CD1c-positive myeloid dendritic cell (primary cell): ENCODE results near the gene CISTR.
"Not testable (repeated sequence)": the region's sequence is repeated elsewhere in the genome, so short reads cannot be mapped to it uniquely, and the experiment has no call there.

ENCODE experiments used
- DNase-seq: peaks from one replicate; pipeline ENCODE4 v3.0.0-alpha.2; 2016; ENCODE audit errors: extremely low spot score

The CISTR gene

DNA sequence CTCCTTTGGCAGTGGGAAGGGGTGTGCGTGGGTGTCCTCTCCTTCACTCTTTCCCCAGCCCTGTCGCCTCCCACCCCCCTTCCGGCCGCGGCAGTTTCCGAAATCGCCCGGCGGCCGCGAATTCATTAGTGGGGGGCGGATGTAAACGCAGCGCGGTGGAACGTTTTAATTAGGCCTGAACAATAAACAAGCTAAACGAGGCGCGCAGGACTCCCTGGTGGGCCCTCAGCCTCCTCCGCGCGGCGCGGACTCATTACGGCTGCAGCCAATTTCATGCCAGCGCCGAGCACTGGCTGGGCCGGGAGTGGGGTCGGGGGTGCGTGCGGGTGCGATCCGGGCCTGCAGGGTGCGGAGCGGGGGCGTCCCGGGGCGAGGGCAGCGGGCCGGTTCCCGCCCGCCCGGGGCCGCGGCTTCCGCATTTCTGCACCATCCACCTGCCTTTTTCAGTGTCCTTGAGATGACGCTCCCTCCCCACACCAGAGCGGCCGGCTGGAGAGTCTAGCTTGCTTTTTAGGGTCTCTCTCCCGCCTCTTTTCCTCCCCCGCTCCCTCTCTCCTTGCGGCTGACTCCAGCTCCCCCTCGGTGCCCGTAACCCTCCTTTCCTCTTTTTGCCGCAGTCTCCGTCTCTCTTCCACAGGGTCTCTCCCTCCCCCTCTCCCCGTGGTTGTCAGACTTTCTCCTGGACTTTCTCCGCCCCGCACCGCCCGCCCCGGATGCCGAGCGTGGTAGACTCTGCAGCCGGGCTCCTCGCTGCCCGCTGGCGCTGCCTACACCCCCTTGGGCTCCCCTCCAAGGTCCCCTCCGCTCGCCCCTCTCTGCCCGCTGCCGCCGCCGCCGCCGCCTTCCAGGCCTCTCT lies at the start of gene CISTR:
TSS of gene CISTR (minus strand) at position 644 of the 856 bp plus-strand sequence.
- peak; percentile 53 for DNase-seq

DNA sequence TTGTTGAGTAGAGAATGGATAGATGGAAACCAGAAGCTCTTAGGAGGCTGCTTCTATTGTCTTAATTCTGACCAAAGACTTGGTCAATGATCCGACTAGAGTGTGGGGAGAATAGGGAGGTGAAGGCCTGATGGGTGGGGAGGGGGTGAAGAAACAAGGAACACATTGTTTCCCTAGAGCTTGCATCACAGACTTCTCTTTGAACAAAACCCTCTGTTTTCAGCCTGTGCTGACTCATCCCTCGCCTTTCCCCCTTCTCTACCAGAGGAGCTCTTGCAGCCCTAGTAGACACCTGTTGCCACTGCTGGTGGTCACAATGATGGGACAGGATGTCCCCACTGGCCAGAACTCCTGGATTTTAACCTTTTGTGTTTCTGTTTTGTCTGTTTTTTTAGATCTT lies 46.8 kb upstream of the CISTR start:
- no peak for DNase-seq

DNA sequence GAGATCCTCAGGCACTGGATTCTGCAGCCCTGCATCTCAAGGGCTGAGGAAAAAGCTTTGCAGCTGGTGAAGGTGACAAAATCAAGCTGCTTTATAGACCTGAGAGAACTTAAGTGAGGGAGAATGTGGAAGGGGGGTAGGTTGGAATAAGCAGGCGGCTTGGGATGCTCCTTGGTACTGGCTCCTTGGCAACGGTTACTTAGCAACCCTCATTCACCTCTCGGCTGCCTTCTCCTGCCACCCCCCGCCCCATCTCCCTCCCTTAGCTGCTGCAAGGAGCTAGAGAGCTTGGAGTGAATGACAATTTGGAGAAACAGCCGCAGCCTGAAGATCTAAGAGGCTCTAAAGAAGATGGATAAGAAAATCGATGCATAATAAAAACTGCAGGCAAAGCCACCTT lies 44.1 kb upstream of the CISTR start:
- DNase-seq = no peak

DNA sequence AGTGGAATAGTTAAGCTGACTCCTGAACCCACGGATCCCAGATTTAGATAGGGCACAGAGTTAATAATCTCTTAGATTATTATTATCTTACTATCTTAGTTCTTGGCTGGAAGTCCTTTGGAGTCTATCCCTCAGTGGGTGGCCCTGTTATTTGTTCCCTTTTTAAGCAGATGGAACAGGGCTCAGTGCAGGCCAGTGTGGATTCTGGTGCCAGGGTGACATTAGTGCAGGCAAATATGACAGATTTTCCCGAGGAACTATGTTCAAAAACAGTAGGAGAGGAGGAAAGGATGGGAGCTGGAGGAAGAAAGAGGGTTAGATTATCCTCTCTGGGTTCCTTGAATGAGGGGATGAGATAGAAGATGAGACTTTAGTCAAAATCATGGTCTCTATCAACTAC lies 41.4 kb upstream of the CISTR start:
- no peak for DNase-seq

DNA sequence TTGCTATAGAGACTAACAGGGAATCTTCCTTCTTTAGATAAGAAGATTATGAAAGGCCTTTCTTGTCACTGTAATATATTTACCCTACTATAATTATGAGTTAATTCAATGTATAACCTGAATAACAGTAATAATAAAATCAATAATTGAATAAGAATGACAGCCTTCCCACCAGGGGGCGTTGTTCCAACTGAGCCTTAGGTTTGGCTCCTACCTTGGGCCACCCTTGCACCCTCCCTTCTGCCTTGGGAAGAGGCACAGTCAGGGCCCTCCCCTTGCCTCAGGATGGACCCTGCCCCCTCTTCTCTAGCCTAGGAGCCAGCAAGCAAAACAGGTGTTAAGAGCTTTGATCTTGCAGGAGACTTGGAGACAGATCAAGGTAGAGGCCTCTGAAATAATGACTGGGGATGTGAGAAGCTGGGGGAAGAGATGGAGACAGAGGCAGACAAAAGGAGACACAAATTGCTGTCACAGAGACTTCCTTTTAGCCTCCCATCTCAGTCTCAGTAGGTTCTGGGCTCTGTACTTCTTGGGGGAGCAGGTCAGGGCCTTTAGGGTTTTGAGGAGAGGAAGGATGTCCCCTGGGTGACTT lies 40.1 kb upstream of the CISTR start:
- peak; percentile 37 for DNase-seq

DNA sequence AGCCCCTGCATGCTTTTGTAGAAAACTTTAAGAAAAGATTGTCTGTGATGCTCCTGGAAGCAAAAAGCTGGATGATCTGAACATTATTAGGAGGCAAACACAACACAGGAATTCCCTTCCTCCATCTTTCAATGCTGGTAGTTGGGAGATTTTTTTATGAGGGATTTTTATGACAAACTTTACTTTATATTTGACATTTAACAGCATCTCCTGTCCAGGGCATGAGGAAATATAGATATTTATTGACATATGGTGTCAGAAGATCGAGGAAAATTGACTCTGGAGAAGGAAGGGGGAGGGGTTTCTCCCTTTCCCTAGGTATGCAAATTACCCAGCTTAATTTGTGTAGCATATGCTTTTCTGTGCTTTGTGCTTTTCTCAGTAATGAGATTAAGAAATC lies 37.8 kb upstream of the CISTR start:
- DNase-seq = no peak

DNA sequence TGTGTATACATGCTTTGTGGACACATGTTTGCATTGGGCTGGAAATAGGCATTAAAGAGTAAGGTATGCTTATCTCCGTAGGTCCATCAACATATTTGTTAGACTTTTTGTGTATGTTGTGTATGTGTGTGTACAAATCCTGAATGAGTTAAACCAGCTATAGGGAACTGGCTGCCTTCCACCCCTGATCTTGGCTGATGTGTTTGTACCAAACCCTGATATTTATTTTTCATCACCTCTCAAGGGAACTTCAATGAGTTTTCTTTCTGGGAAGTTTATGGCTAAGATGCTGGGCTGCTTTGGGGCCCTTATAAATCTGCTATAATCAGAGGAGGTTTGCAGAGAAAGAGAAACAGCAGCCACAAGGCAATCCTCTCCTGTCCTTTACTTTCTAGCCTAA lies 37.1 kb upstream of the CISTR start:
- no peak for DNase-seq

DNA sequence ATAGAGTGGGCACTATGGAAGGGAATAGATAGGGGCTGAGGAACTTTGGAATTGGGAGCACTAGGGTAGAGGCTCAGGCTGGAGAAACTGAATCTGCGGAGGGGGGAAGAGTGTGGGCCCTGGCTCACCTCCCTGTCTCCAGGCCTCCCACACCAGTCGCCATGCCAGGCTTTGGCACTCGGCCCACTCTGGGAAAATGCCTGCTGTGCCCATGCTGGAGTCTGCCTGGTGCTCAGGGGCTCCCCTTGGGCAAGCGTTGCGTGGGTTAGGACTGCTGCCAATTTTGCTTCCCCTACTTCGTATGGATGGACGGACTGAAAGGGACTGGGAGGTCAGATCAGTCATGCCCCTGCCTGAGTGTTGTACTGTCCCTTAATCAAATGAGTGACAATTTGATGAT lies 34.6 kb upstream of the CISTR start:
- no peak for DNase-seq

DNA sequence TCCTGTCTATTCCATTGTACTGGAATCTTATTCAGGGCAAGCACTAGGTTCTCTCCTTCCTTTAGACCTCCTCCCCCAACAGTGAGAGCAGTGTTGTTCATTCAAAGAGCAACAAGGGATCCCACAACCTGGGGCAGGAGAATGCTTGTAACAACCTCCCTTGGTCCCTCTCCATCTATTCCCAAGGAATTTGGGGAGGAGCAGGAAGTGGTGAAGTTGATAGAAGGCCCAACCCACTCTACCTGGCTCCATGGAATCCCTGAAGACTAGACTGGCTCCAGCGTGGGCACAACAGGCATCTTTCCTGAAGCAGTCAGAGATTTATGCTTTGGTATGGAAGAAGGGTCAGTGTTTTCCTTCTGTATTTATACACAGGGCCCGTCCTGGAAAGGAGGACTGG lies 33.4 kb upstream of the CISTR start:
- no peak for DNase-seq

DNA sequence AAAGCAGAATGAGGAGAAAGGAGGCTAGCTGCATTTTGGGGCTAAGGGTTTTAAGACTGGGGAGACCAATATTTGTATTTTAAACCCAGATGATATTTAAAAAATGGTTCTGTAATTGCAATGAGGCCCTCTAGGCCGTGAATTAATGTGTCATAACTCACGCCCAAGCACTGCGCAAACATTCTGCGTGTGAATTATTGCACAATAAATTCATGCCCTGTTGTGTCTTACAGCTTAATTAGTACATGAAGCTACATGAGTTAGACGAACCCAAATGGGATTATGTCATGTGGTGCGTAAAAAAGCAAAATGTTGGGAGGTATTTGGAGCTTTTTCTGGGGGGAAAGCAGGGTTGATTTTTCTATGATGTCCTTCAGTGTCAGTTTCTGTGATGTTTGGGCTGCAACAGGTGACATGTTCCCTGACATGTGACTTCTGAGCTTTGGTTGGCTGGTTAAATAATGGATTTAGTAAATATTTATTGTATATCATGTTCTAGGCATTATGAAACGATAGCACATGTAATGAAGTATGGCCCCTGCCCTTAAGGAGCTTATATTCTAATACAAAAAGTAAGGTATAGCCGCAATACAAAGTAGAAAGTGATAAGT lies 30.4 kb upstream of the CISTR start:
- no peak for DNase-seq

DNA sequence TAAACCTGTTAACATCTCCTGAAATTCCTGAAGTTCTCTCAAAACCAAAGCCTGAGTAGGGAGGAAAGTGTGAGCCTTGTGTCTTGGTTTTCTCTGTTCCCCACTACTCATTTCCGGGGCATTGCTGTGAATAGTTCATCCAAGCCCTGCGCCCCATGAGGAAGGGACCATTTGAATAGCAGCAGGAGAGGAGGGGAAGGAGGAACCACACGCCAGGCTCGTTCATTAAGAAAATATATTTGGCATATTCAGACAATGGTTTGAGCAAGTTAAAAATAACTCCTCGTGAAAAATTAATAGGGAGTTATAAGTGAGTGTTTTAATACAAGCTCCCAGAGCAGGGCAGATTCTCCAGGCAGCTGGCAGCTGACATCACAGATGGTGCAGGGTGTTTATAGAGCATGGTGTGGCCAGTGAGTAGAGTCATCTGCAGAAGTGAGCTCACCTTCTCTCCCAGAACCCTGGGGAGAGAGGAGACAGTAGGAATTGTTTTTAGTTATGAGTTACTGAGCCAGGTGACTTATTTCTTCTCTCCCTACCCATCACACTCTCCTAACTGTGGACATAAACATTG lies 29.5 kb upstream of the CISTR start:
- no peak for DNase-seq

DNA sequence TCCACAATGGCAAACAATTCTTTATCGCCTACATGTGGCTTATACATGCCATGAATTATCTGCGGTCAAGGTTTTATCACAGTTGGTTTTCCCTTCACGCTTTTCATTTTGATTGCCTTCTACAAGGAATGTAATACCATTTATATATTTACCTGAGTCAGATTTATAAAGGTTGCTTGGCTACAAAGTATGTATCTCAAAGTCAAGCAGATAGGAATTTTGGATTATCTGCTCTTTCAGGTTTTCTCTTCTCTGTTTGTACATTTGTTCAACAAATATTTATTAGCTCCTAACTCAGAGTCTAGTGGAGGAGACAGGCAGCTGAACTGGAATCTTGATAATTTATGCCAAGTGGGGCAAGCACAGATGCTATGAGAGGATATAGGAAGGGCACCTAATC lies 28.5 kb upstream of the CISTR start:
- no peak for DNase-seq

DNA sequence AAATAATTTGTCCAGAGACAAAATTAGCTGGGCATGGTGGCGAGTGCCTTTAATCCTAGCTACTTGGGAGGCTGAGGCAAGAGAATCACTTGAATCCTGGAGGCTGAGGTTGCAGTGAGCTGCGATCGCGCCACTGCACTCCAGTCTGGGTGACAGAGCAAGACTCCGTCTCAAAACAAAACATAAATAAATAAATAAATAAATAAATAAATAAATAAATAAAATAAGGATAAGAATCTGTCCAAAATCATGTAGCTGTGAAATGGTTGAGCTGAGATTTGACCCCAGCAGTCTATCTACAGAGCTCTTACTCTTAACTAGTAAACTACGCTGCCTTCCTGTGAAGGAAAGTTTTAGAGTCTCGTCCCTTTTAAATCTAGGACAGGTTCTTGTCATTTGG lies 27.9 kb upstream of the CISTR start:
- not testable (repeated sequence) for DNase-seq

DNA sequence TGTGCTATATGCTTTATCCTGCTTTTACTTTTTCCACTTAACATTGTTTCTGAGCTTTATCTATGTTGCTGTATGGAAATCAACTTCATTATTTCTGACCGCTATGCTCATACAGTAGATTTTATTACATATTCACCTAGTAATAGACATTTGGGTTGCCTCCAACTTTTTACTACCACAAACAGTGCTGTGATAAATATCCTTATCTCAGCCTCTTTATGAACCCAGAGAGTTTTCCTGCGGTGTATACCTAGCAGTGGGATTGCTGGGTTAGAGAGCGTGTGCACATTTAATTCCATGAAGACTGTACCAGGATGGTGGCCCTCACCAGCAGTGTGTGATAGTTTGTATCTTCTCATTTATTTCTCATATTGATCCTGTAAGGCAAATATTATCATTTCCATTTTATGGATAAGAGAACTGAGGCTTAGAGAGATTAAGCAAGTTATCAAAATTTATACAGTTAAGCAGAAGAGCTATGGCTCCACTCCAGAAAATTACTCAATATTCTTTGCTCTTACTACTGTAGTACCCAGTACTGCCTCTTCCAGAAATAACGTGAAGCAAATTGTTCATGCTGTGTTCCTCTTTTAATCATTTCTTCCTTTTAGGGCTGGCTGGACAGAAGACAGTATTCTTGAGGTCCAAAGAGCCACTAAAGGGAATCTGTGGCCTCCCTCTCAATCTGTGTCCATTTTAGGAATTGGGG lies 26.3 kb upstream of the CISTR start:
- DNase-seq = no peak

DNA sequence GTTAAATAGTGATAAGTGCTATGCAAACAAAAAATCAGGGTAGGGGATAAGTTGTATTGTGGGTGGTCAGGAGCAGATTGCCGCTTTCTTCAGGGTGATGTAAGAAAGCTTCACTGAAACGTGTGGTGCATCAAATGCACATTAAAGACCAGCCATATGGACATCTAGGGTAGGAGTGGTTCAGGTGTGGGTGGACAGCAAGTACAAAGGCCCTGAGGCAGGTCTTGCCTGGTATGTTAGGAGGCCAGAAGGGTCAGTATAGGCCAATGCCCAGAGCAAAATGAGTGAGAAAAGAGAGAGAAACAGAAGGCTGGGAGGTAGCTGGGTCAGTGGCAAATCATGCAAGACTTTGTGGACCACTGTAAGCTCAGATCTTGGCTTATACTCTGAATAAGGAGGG lies 25.6 kb upstream of the CISTR start:
- DNase-seq = no peak

DNA sequence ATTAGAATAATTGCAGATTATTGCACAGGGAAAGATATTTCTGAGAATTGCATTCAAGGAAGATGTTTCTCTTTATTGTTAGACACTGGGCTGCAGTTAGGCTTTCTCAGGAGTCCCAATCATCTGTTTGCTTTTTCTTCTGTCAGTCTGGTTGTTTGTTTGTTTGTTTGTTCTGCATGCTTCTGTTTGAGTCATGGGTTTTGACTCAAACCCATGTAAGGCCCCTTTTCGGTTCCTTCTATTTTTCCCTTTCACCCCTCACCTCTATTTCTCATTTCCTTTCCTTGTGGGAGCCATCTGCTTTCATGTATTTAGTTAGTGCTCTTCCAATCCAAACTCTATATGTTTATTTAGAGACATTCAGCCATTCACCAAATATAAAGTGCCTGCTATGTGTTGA lies 25.1 kb upstream of the CISTR start:
- no peak for DNase-seq

DNA sequence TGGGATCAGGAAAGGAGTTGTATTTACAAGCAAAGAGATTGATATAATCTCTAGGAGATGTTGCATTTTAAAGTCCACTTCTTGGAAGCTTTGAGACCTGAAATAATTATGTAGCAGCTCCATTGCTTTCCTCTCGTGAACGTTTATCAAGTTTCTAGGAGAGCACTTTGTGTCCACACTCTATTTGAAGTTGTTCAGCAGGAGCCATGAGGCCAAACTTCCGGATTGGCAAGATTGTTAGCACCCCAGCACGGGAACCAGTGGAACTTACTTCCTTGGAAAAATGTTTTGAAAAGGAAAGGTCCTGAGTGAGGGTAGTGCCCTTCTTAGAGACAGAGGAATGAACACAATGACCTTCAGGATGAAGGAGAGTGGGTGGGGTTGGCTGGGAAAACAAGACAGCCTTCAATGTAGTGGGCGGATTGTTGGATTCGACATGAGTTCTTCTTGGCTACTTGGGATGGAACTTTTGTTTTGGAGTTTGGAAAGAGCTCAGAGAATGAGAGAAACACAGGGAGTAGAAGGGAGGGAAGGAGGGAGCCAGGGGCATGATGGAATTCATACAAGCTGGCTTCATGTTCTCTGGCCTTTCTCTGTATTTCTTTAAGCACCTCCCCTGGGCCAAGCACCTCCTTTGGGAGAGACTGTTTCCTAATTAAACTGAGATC lies 23.8 kb upstream of the CISTR start:
- DNase-seq = no peak

DNA sequence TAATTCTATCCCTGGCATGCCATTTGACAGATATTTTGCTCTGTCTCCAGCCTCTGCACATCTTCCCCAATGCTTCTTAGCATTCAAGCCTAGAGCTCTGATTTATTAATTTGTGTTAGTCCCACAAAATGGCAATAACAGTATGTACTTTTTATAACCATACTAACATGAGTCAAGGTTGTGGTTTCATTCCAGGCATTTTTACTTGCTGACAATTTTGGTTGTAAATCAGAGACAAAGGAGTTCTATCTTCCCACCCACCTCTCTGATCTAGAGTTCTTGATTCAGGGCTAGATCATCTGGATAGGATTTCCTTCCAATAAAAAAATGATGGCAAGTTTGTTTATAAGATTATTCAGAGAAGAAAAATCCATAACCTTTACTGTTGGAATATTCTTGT lies 18.5 kb upstream of the CISTR start:
- DNase-seq = no peak

DNA sequence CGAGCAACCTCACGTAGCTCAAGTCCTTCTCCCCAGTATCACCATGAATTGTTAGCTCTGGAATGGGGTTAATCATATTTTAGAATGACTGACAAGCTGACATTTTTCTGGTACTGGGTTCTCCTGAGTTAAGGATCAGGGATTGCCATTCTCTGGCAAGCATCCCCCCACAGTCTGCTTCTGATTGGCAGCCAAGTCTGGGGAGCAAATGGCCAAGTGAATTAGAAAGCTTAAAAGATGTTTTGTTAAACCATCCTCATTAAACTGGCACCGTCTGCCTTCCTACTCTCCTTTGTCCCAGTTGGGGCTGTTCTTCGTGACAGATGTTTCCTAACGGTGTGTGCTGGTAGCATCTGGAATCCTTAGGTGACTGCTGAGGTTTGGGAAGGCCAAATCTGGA lies 17.2 kb upstream of the CISTR start:
- no peak for DNase-seq

DNA sequence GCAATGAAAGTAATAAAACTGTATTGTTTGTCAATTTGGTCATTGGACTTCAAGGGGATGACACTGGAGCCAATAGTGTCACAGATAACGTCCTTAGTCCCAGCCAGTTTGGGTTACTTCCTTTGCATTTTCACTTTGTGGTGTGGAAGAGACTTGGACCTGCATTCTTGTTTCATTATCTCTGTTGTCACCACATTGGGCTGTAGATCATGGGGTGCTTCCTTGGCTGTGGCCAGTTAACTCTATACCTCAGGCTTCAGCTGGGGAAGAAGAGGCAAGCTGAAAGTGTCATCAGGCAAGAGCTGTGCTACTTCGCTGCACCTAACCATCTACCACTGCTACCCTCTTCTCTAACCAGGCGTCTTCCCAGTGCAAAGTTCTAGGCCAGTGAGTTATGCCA lies 15.1 kb upstream of the CISTR start:
- DNase-seq = no peak

DNA sequence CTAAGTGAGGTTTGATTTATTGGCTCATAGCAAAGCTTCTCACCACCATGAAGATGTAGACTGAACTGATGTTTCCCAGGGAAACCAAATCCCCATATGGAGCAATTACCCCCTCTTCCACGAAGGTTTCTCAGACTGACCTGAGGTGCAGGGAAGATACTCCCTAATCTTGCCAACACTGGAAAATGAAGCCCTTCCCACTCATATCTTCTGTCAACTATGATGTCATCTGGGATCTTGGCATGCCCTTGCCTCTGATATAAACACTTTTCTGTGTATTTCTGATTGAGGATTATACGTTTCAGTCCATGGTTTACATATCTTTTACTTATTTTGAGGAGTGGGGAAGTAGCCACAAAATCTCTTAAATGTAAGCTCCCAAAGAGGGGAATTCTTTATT lies 14.1 kb upstream of the CISTR start:
- DNase-seq = no peak

DNA sequence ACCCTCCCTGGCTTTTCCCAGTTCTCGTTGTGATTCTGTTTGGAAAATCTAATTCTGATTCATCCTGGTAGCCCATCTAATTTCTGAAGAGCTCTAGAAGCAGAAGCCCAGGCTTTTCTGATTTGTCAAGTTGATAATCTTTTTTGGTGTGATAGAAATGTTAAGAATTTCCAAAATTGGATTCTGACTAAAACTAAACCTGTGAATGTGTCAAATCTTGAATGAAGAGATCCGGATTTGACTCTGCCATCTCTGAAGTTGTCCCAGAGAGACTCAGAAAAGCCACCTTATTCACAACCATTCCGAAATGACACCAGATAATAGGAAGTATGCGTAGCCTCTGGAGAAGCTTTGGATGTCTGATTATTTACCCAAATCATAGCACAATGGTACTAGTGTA lies 12.8 kb upstream of the CISTR start:
- DNase-seq = no peak
